ENCODE measurements around the gene JAKMIP2. TPM values are rescaled to one million over a fixed set of nuclear protein-coding genes. Genes with fewer than 3 reads are reported as not detected.
"Not testable (repeated sequence)": the region's sequence is repeated elsewhere in the genome, so short reads cannot be mapped to it uniquely, and the experiment has no call there.

JAKMIP2 gene
- total RNA-seq (2021) (67.4 and 85.5 TPM in 2 replicates), Bru-seq, nascent RNA (percentile 95 among the genes with signal in this experiment), BruChase-seq, experiment 1, labeled RNA remaining after a 2-hour chase (percentile 87 among the genes with signal in this experiment), BruChase-seq, experiment 2, labeled RNA remaining after a 6-hour chase (percentile 73 among the genes with signal in this experiment)
- long read RNA-seq, full-length matches to known transcripts, result 80 of 174 reads
- long read RNA-seq, partial matches to known transcripts, result 38 of 174 reads
- long read RNA-seq, other reads (novel, unspliced or antisense), result 56 of 174 reads

- peak within 1 kb of the TSS; percentile 74 for H3K4me3 ChIP-seq (ENCODE audit: low read depth, low read length, poor library complexity, severe bottlenecking)
- DNase-seq (ENCODE audit: low spot score), result peak; percentile 99
- H3K4me1 ChIP-seq (ENCODE audit: insufficient read depth, low read length, poor library complexity, severe bottlenecking), result peaks cover 31% of the 10 kb centered on the region
- peaks cover under 1% of the 10 kb centered on the region for H3K36me3 ChIP-seq (ENCODE audit: insufficient read depth, low read length, poor library complexity, severe bottlenecking)
- TF ChIP-seq EZH2 (IDR thresholded peaks at IDR 0.05; ENCODE audit: borderline replicate concordance, low read depth, low read length, poor library complexity, severe bottlenecking), result no peak
- TF ChIP-seq, protein P1, sequence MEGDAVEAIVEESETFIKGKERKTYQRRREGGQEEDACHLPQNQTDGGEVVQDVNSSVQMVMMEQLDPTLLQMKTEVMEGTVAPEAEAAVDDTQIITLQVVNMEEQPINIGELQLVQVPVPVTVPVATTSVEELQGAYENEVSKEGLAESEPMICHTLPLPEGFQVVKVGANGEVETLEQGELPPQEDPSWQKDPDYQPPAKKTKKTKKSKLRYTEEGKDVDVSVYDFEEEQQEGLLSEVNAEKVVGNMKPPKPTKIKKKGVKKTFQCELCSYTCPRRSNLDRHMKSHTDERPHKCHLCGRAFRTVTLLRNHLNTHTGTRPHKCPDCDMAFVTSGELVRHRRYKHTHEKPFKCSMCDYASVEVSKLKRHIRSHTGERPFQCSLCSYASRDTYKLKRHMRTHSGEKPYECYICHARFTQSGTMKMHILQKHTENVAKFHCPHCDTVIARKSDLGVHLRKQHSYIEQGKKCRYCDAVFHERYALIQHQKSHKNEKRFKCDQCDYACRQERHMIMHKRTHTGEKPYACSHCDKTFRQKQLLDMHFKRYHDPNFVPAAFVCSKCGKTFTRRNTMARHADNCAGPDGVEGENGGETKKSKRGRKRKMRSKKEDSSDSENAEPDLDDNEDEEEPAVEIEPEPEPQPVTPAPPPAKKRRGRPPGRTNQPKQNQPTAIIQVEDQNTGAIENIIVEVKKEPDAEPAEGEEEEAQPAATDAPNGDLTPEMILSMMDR (conservative IDR thresholded peaks at IDR 0.05; ENCODE audit: low read depth, low read length), result 0 out of 2 replicates have a peak, but pooled peaks have one; percentile 29
- peak within 1 kb of the TSS; percentile 86 for H3K27ac ChIP-seq (ENCODE audit: low read depth, low read length, poor library complexity, severe bottlenecking)
- H3K9me3 ChIP-seq (ENCODE audit: low read depth, low read length, poor library complexity, severe bottlenecking), result no peaks in the 10 kb centered on the region
- POLR2A ChIA-PET (ENCODE audit: low non-redundant PET), result interaction anchor here (0.6 to 0.7 kb wide), 4 partner anchors 20 to 48 kb away, joined by 3 to 4 read pairs (median 3); no protein-coding TSS in a partner anchor
- no peaks in the 10 kb centered on the region for H3K27me3 ChIP-seq (replicated peaks; ENCODE audit: insufficient read depth, low read depth, low read length, poor library complexity)
- intact Hi-C loops (cut with micrococcal nuclease; ENCODE audit: unreplicated experiment), result loop anchor here (2.0 kb wide), 1 partner anchor 20 kb away; no protein-coding TSS in a partner anchor
- CTCF ChIA-PET, result interaction anchor here (1.0 to 1.5 kb wide), 2 partner anchors 37 to 155 kb away, joined by 4 to 5 read pairs; no protein-coding TSS in a partner anchor
- TSS peak; percentile 72 for BruUV-seq (replicated peaks)
These were observed at the start of gene JAKMIP2 for GRCh38 chr5:147782110-147783028. TSS of gene JAKMIP2 (minus strand) at chr5:147782728. CDS start at chr5:147671806, 110,922 bp downstream.

- POLR2A ChIA-PET (ENCODE audit: low non-redundant PET), result no interaction called here
- H3K4me3 ChIP-seq (ENCODE audit: low read depth, low read length, poor library complexity, severe bottlenecking), result no peak within 1 kb of the TSS
- TF ChIP-seq, protein P1 (conservative IDR thresholded peaks at IDR 0.05; ENCODE audit: low read depth, low read length), result no peak
- TF ChIP-seq EZH2 (IDR thresholded peaks at IDR 0.05; ENCODE audit: borderline replicate concordance, low read depth, low read length, poor library complexity, severe bottlenecking), result no peak
- no peak within 1 kb of the TSS for H3K27ac ChIP-seq (ENCODE audit: low read depth, low read length, poor library complexity, severe bottlenecking)
- intact Hi-C loops (cut with micrococcal nuclease; ENCODE audit: unreplicated experiment), result no loop called here
- CTCF ChIA-PET, result no interaction called here
- H3K9me3 ChIP-seq (ENCODE audit: low read depth, low read length, poor library complexity, severe bottlenecking), result no peaks in the 10 kb centered on the region
- BruUV-seq (replicated peaks), result no TSS peak
- no peaks in the 10 kb centered on the region for H3K36me3 ChIP-seq (ENCODE audit: insufficient read depth, low read length, poor library complexity, severe bottlenecking)
- no peak for DNase-seq (ENCODE audit: low spot score)
- H3K27me3 ChIP-seq (replicated peaks; ENCODE audit: insufficient read depth, low read depth, low read length, poor library complexity), result no peaks in the 10 kb centered on the region
- peaks cover 7% of the 10 kb centered on the region for H3K4me1 ChIP-seq (ENCODE audit: insufficient read depth, low read length, poor library complexity, severe bottlenecking)
These were observed 48.9 kb upstream of the JAKMIP2 start, which contains the start of gene SPINK1 for GRCh38 chr5:147831465-147831864. TSS of gene SPINK1 (minus strand) at chr5:147831671. CDS start at chr5:147831577, 94 bp downstream.

- POLR2A ChIA-PET (ENCODE audit: low non-redundant PET), result no interaction called here
- TF ChIP-seq, protein P1 (conservative IDR thresholded peaks at IDR 0.05; ENCODE audit: low read depth, low read length), result no peak
- no peak for TF ChIP-seq EZH2 (IDR thresholded peaks at IDR 0.05; ENCODE audit: borderline replicate concordance, low read depth, low read length, poor library complexity, severe bottlenecking)
- CTCF ChIA-PET, result no interaction called here
- Histone ChIP-seq H3K36me3 (ENCODE audit: insufficient read depth, low read length, poor library complexity, severe bottlenecking) (no peaks in the 10 kb centered on the region), H3K27me3 (replicated peaks; ENCODE audit: insufficient read depth, low read depth, low read length, poor library complexity) (no peaks in the 10 kb centered on the region), H3K4me3 (ENCODE audit: low read depth, low read length, poor library complexity, severe bottlenecking) (no peak overlapping the region), H3K9me3 (ENCODE audit: low read depth, low read length, poor library complexity, severe bottlenecking) (no peaks in the 10 kb centered on the region), H3K4me1 (ENCODE audit: insufficient read depth, low read length, poor library complexity, severe bottlenecking) (peaks cover 7% of the 10 kb centered on the region), H3K27ac (ENCODE audit: low read depth, low read length, poor library complexity, severe bottlenecking) (peak overlapping the region; percentile 48)
- DNase-seq (ENCODE audit: low spot score), result no peak
- no TSS peak for BruUV-seq (replicated peaks)
- intact Hi-C loops (cut with micrococcal nuclease; ENCODE audit: unreplicated experiment), result no loop called here
These were observed 47.5 kb upstream of the JAKMIP2 start for GRCh38 chr5:147830035-147830434.

- H3K36me3 ChIP-seq (ENCODE audit: insufficient read depth, low read length, poor library complexity, severe bottlenecking); H3K4me3 ChIP-seq (ENCODE audit: low read depth, low read length, poor library complexity, severe bottlenecking); H3K27me3 ChIP-seq (replicated peaks; ENCODE audit: insufficient read depth, low read depth, low read length, poor library complexity); CTCF ChIA-PET; intact Hi-C loops (cut with micrococcal nuclease; ENCODE audit: unreplicated experiment); POLR2A ChIA-PET (ENCODE audit: low non-redundant PET); DNase-seq (ENCODE audit: low spot score); H3K9me3 ChIP-seq (ENCODE audit: low read depth, low read length, poor library complexity, severe bottlenecking); BruUV-seq (replicated peaks); H3K27ac ChIP-seq (ENCODE audit: low read depth, low read length, poor library complexity, severe bottlenecking): not testable (repeated sequence)
- H3K4me1 ChIP-seq (ENCODE audit: insufficient read depth, low read length, poor library complexity, severe bottlenecking), result peaks cover 19% of the 10 kb centered on the region
These were observed 44.5 kb upstream of the JAKMIP2 start for GRCh38 chr5:147827017-147827416.

Data from A673 (cell line).